Spleen (tissue), 7 donors: ENCODE measurements around the gene SPRR2E.
"Not testable (repeated sequence)": the region's sequence is repeated elsewhere in the genome, so short reads cannot be mapped to it uniquely, and the experiment has no call there.

Source experiments
- POLR2A ChIP-seq, 3 donors: fragments of 450-650 bp; IDR thresholded peaks; one replicate each; pipeline ENCODE4 v1.5.1; 2017; ENCODE audit warnings: antibody characterized with exemption in 3 of 3, mild to moderate bottlenecking in 1 of 3
- POLR2AphosphoS5 ChIP-seq, 3 donors: sonication (generic); formaldehyde crosslinking; IDR thresholded peaks; one replicate each; pipeline ENCODE4 v1.5.1; 2017; ENCODE audit warnings: antibody characterized with exemption in 3 of 3
- TF ChIP-seq, protein P1 (sequence below), 11 experiments: fragments of 200-600 bp in 7 of 11; fragments of 450-650 bp in 4 of 11; sonication (generic) in 4 of 11; IDR thresholded peaks in 8 of 11; conservative IDR thresholded peaks in 3 of 11; 1 replicate in 7 of 11; 2 replicates in 4 of 11; pipeline versions ENCODE4 v1.4.0 to v1.8.0; 2016 to 2021; ENCODE audit warnings: antibody characterized with exemption in 11 of 11, inconsistent platforms in 4 of 11, mild to moderate bottlenecking in 1 of 11
- donor health status: DM: no; HTN: no; CAD: no; lungs with moderate emphysema.
- donor health status: DM: no; HTN: no; CAD: no.
- donor health status: DM: no; HTN: no; CAD: no.

DNA sequence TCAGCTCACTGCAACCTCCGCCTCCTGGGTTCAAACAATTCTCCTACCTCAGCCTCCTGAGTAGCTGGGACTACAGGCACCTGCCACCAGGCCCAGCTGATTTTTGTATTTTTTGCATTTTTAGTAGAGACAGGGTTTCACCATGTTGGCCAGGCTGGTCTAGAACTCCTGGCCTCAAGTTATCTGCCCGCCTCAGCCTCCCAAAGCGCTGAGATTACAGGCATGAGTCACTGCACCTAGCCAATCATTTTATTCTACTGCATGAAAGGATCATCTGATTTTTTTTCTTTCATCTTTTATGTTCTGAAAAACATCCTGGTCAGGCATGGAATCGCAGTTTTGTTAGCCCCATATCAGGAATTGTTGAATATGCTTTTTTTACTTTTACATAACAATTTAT is 34.4 kb upstream of the SPRR2E start:
- TF ChIP-seq, protein P1, sequence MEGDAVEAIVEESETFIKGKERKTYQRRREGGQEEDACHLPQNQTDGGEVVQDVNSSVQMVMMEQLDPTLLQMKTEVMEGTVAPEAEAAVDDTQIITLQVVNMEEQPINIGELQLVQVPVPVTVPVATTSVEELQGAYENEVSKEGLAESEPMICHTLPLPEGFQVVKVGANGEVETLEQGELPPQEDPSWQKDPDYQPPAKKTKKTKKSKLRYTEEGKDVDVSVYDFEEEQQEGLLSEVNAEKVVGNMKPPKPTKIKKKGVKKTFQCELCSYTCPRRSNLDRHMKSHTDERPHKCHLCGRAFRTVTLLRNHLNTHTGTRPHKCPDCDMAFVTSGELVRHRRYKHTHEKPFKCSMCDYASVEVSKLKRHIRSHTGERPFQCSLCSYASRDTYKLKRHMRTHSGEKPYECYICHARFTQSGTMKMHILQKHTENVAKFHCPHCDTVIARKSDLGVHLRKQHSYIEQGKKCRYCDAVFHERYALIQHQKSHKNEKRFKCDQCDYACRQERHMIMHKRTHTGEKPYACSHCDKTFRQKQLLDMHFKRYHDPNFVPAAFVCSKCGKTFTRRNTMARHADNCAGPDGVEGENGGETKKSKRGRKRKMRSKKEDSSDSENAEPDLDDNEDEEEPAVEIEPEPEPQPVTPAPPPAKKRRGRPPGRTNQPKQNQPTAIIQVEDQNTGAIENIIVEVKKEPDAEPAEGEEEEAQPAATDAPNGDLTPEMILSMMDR (IDR thresholded peaks at IDR 0.05 in 8 of 11, conservative IDR thresholded peaks at IDR 0.05 in 3 of 11) = not testable (repeated sequence)
- not testable (repeated sequence) for TF ChIP-seq POLR2AphosphoS5, POLR2A (IDR thresholded peaks at IDR 0.05)
